Osteoblast (primary cell): ENCODE measurements around the gene COL17A1. TPM values are rescaled to one million over a fixed set of nuclear protein-coding genes. Genes with fewer than 3 reads are reported as not detected.

Experiments used
- DNase-seq: peaks from one replicate; pipeline ENCODE4 v3.0.0; 2011; ENCODE audit warnings: low spot score, mixed read lengths; ENCODE audit not compliant: insufficient read length; ENCODE audit errors: missing footprints
- H2AFZ ChIP-seq: 2 replicates; pipeline ENCODE4 v1.6.0; 2011; ENCODE audit warnings: mild to moderate bottlenecking, low read length
- H3K27ac ChIP-seq: 2 replicates; pipeline ENCODE4 v1.5.1; 2011; ENCODE audit warnings: mild to moderate bottlenecking, low read depth, low read length, moderate library complexity
- H3K27me3 ChIP-seq: 2 replicates; pipeline ENCODE4 v1.6.0; 2012; ENCODE audit warnings: mild to moderate bottlenecking, control low read depth, inconsistent platforms, low read length, moderate library complexity; ENCODE audit not compliant: insufficient read depth
- H3K36me3 ChIP-seq: 2 replicates; pipeline ENCODE4 v1.5.1; 2011; ENCODE audit warnings: mild to moderate bottlenecking, low read length, control low read depth, moderate library complexity; ENCODE audit not compliant: insufficient read depth
- H3K4me1 ChIP-seq: 2 replicates; pipeline ENCODE4 v1.5.1; 2011; ENCODE audit warnings: mild to moderate bottlenecking, low read length, control low read depth, moderate library complexity; ENCODE audit not compliant: insufficient read depth
- H3K4me2 ChIP-seq: 2 replicates; pipeline ENCODE4 v1.6.0; 2011; ENCODE audit warnings: mild to moderate bottlenecking, low read length; ENCODE audit not compliant: insufficient read depth
- H3K4me3 ChIP-seq: fragments of 200-600 bp; sonication (generic); 3 replicates; pipeline ENCODE4 v1.5.1; 2012; ENCODE audit warnings: mild to moderate bottlenecking, low read length, inconsistent platforms; ENCODE audit not compliant: insufficient read depth
- H3K79me2 ChIP-seq: 2 replicates; pipeline ENCODE4 v1.6.0; 2012; ENCODE audit warnings: mild to moderate bottlenecking, low read length, control low read depth, inconsistent platforms; ENCODE audit not compliant: insufficient read depth
- H3K9me3 ChIP-seq: 2 replicates; pipeline ENCODE4 v1.5.1; 2011; ENCODE audit warnings: low read depth, low read length, control low read depth
- H4K20me1 ChIP-seq: 2 replicates; pipeline ENCODE4 v1.6.0; 2012; ENCODE audit warnings: mild to moderate bottlenecking, low read length, control low read depth; ENCODE audit not compliant: insufficient read depth
- CTCF ChIP-seq: IDR thresholded peaks from 2 replicates; pipeline ENCODE4 v1.5.1; 2011; ENCODE audit warnings: mild to moderate bottlenecking, low read depth, low read length, moderate library complexity; ENCODE audit errors: extremely low read depth
- total RNA-seq: library from RNA; depleted of rRNA; stranded (reverse); fragments of >200 nt; gene quantifications from 2 replicates; pipeline ENCODE4 v1.2.3, GENCODE V29; 2012

Gene COL17A1
- total RNA-seq, 1 donor, result under 0.01 TPM

- Histone ChIP-seq H3K9me3 (no peaks in the 10 kb centered on the region), H3K4me2 (no peak overlapping the region), H3K27ac (no peak overlapping the region), H3K36me3 (no peaks in the 10 kb centered on the region), H4K20me1 (no peaks in the 10 kb centered on the region), H3K79me2 (no peaks in the 10 kb centered on the region), H3K27me3 (no peaks in the 10 kb centered on the region), H3K4me3 (no peak overlapping the region), H3K4me1 (peaks cover 21% of the 10 kb centered on the region), H2AFZ (no peak overlapping the region)
- TF ChIP-seq CTCF, result no peak
- no peak for DNase-seq
Measured at GRCh38 chr10:104113376-104113956, 27.8 kb upstream of the COL17A1 start.

DNA sequence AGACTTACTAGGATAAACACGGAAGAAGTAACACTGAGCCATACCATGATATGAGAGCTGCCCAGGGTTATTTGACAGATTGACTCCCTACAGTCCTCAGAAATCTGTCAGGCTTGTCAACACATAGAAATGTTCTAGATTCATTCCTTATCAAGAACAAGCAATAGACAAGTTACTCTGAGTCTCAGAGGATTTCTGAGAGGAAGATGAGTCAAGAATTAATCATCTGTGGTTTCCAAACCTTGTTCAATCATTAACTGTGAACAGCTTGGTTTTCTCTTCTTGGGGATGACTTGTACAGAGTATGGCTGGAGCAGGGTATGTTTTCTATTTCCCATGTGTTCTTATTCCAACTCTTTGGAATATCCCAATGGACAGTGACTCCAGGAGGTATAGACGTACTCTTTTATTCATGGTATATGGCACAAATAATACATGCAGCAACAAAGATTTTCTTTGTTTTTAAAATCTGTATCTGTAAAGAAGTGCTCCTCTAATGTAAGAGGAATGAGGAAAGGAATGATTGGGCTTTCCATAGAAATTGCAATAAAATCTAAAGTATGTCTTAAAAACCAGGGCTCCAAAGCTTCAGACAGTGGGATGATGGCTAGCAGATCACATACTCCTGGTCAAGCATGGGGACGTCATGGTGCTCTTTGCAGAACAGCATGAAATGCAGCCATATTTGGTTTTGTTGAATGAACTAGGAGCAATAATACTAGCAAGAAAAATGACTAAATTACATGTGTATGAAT is 24.4 kb upstream of the COL17A1 start:
- TF ChIP-seq CTCF, result no peak
- Histone ChIP-seq H3K4me2 (peak overlapping the region; percentile 22), H3K36me3 (no peaks in the 10 kb centered on the region), H3K4me3 (no peak overlapping the region), H3K27me3 (no peaks in the 10 kb centered on the region), H4K20me1 (no peaks in the 10 kb centered on the region), H3K79me2 (no peaks in the 10 kb centered on the region), H3K27ac (peak overlapping the region; percentile 47), H2AFZ (no peak overlapping the region), H3K4me1 (peaks cover 13% of the 10 kb centered on the region), H3K9me3 (no peaks in the 10 kb centered on the region)
- no peak for DNase-seq

DNA sequence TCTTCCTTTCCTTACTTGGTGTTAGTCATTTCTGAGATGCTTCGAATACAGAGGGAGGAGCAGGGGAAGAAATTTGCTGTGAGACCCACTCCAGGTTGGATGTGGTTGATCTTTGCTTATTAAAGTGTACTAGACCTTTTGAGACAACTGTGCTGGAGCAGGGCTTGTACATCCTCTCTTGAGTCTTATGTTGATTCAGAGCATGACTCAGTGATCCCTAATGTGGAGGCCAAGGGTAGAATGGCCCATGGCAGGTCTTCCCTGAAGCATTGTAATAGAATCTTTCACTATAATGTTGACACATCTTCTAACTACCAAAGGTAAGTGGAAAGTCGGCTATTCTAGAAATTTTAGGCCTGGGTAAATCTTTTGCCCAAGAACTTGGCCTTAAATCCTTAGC is 19.2 kb upstream of the COL17A1 start:
- Histone ChIP-seq H4K20me1 (no peaks in the 10 kb centered on the region), H3K9me3 (no peaks in the 10 kb centered on the region), H3K79me2 (no peaks in the 10 kb centered on the region), H3K4me2 (no peak overlapping the region), H2AFZ (no peak overlapping the region), H3K27ac (no peak overlapping the region), H3K27me3 (no peaks in the 10 kb centered on the region), H3K4me3 (no peak overlapping the region), H3K4me1 (peaks cover 6% of the 10 kb centered on the region), H3K36me3 (no peaks in the 10 kb centered on the region)
- TF ChIP-seq CTCF, result no peak
- no peak for DNase-seq

GRCh38 chr10:104104418-104104817 is 18.7 kb upstream of the COL17A1 start:
- H3K27me3 ChIP-seq, result no peaks in the 10 kb centered on the region
- peaks cover 1% of the 10 kb centered on the region for H3K4me1 ChIP-seq
- H2AFZ ChIP-seq, result no peak overlapping the region
- no peak for DNase-seq
- no peaks in the 10 kb centered on the region for H3K36me3 ChIP-seq
- no peaks in the 10 kb centered on the region for H3K9me3 ChIP-seq
- H4K20me1 ChIP-seq, result no peaks in the 10 kb centered on the region
- H3K27ac ChIP-seq, result no peak overlapping the region
- no peak for TF ChIP-seq CTCF
- H3K79me2 ChIP-seq, result no peaks in the 10 kb centered on the region
- H3K4me3 ChIP-seq, result no peak overlapping the region
- H3K4me2 ChIP-seq, result no peak overlapping the region
